NCI-H526 treated with DMSO at 0.1 percent for 48 hours (cell line): ENCODE measurements around the gene PRAMEF9.
"Not testable (repeated sequence)": the region's sequence is repeated elsewhere in the genome, so short reads cannot be mapped to it uniquely, and the experiment has no call there.

Experiments used
- DNase-seq: peaks from one replicate; lab custom pipeline; 2025; lab: John Stamatoyannopoulos, UW

PRAMEF9 gene

DNA sequence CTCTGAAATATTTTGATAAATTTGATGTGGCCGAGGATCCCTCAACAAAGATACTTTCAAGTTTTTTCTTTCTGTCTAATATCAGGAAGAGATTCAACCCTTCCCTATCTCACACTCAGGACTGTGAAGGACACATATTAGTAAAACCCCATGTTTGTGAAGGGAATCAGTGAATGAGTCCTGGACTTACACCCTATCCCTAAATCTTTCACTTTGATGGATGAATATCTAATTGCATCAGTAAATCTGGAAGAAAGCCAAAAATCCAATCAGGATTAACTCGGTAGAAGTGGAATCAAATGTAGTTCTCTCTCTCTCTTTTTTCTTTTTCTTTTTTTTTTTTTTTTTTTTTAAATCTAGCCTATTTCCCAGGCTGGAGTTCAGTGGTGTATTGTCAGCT lies at the start of gene PRAMEF9:
Gene PRAMEF9 (plus strand): TSS at position 301 of the 400 bp plus-strand sequence. CDS start 3,433 bp downstream, outside the sequence.
- not testable (repeated sequence) for DNase-seq

DNA sequence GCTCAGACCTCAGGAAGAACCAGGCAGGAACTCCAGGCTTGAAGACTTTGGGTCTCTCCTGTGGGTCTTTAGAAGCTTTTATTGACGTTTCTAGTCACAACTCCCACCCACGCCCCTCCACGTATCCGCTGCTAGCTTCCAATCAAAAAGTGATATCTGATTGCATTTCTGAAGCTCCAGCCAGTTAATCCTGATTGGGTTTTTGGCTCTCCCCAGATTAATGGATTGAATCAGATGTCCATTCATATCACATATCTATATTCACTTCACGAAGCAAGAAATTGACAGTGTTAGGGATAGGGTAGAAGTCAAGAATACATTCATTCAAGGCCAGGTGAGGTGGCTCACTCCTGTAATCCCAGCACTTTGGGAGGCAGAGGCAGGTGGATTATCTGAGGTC lies 15.7 kb upstream of the PRAMEF9 start, which contains the start of gene PRAMEF26:
Gene PRAMEF26 (minus strand): TSS at position 101 of the 400 bp plus-strand sequence. CDS start 2,914 bp downstream, outside the sequence.
- not testable (repeated sequence) for DNase-seq

DNA sequence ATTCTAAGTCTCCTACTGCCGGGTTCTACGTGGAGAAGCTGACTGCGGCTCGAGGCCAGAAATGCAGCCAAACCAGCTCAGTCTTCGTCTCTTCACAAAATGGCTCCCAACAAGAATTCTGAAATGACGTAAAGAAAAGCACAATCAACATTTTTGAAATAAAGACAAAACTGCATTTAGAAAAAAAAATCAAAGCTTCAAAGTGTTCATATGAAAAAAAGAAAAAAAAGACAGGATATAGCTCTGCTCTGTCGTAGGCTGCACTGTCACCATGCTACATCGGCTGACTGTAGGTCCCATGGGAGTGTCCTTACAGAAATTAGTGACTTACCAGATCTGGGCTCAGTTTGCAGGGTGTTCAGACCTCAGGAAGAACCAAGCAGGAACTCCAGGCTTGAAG lies 6.1 kb upstream of the PRAMEF9 start, which contains the start of gene HNRNPCL4:
Gene HNRNPCL4 (minus strand): TSS at position 101 of the 400 bp plus-strand sequence. CDS start 164 bp downstream, outside the sequence.
- not testable (repeated sequence) for DNase-seq

DNA sequence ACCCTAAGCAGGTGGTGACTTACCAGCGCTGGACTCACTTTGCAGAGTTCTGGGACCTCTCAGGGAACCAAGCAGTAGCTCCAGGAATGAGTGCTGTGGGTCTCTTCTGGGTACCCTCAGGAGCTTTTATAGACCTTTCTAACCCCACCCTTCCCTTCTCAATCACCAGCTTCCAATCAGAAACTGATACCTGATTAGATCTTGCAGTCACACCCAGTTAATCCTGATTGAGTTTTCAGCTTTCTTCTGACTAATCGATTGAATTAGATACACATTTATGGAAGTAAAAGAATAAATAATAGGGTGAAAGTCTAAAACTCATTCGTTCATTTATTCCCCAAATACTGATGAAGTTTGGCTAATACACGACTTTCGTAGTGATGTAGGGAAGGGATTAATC lies 29.7 kb downstream of the PRAMEF9 start, which contains the start of gene PRAMEF13:
Gene PRAMEF13 (minus strand): TSS at position 101 of the 400 bp plus-strand sequence. CDS start 1,820 bp downstream, outside the sequence.
- not testable (repeated sequence) for DNase-seq

DNA sequence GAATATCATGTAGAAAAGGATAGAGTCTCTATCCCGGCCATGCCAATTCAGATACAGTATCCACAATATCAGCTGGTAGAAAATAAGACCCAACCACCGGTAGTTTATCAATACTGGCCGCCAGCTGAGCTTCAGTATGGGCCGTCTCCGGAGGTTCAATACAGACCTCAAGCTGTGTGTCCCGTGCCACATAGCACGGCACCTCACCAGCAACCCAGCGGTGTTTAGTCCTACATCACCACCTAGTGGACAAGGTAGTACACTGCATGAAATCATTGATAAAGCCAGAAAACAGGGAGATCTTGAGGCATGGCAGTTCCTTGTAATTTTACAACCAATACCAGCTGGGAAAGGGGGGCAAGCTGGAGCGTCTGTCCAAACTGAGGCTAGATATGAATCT lies 37.1 kb downstream of the PRAMEF9 start:
- not testable (repeated sequence) for DNase-seq

DNA sequence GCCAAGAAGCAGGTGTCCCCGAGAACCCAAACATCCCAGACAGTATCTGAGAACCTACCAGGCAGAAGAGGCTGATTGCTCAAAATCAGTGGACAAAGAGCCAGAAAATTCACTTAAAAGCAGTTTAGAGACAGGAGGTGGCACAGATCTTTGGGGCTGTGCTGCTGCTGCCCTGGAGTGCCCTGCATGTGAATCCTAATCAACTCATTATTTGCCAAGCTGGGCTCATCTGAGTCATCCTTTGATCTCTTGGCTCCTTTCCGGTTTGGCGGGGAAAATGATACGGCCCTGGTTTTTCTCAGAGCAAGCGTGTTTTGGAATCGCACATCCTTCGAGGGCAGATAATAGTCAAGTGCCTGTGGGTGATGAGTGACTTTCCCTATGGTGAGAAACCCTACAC lies 45.0 kb downstream of the PRAMEF9 start:
- DNase-seq, result not testable (repeated sequence)

DNA sequence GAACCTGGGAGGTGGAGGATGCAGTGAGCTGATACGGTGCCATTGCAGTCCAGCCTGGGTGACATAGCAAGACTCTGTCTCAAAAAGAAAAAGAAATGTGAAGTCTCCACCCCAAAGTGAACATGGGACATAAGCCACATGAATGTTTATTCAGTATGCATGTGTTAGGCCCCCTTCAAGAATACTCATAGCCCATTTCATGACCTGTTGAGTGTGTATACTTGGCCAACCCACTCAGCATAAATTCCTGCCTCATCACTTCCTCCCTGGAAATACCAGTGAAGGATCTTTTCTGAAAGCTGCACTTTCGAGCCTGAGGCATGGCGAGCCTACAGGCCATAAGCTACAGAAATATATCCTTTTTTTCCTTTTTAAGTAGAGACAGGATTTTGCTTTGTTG lies 47.6 kb downstream of the PRAMEF9 start:
- DNase-seq, result not testable (repeated sequence)

DNA sequence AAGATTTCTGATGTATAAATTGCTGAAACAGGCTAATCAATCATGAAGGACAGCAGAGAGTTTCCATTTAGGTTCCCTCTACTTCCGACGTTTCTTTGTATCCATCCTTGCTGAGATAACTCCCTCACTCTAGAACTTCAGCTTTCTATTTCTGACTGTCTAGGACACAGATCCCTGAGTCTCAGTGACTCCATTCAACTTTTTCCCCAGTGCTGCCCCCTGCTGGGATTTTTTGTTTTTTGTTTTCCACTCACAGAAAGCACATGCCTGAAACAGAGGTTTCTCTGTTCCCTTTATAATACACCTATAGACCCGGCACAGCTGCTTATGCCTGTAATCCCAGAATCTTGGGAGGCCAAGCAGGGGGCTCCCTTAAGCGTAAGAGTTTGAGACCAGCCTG lies 51.1 kb downstream of the PRAMEF9 start:
- not testable (repeated sequence) for DNase-seq

DNA sequence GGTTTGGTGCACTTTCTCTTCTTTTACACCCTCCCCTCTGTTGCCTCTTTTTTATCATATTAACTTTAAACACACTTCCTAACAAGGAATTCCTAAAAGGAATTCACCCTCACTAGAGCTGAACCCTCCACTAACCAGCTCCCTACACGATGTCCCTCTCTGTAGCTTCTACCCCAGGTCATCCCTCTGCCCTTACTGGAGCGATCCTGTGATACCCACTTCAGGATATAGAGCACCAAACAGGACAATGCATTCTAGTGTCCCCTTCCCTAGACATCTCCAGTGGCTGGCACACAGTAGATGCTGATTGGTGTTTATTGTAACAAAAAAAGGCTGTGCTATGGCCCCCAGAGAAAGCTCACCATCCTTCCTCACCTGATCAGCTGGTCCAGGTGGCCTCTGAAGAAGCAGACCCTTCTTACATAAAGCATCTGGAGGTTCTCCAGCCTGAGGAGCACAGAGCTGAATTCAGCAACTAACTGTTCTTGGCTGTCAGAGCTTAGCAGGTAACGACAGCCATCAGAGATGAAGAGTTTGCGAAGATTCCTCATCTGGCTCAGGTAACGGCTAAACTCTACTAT lies 52.9 kb downstream of the PRAMEF9 start:
- DNase-seq, result no peak

DNA sequence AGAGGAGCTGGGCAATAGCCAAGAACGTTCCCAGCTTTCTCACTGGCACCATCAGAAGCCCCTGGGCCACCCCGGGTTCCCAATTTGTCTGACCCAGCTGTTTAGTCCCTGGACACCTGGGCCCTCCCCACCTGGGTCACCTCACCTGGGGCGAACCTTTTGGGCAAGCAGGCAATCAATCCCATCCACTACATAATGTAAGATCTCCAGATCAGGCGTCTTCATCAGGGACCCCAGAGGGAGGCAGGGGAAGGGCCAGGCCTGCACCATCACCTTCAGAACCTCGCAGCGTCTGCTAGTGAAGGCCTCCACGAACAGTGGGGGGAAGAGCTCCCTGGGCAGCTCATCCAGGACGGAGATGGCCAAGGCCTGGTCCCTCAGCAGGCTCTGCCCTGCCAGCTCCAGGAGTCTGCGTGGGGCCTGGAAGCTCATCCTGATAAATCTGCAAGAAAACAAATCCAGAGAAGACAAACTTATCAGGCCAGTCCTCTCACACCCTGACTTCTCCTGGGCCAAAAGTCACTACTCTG lies 54.1 kb downstream of the PRAMEF9 start, which contains the start of gene PRAMEF18:
Gene PRAMEF18 (minus strand): TSS at position 480 of the 530 bp plus-strand sequence. CDS start 48 bp downstream, at position 432.
- DNase-seq, result not testable (repeated sequence)

DNA sequence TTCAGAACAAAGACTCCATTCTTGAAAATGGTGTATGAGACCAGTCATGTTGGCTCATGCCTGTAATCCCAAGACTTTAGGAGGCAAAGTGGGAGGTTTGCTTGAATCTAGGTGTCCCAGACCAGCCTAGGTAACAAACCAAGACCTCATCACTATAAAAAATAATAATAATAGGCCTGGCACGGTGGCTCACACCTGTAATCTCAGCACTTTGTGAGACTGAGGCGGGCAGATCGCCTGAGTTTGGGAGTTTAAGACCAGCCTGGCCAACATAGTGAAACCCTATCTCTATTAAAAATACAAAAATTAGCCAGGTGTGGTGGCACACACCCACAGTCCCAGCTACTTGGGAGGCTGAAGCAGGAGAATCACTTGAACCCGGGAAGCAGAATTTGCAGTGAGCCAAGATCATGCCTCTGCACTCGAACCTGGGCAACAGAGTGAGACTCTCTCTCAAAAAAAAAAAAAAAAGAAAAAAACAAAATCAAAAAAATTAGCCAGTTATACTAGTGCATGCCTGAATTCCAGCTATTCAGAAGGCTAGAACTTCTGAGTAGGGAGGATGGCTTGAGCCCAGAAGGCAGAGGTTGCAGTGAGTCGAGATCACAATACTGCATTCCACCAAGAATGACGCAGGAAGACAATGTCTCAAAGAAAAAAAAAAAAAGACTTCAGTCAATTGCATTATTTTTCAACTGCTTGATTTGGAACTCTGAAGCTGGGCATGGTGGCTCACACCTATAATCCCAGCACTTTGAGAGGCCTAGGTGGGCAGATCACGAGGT lies 55.8 kb downstream of the PRAMEF9 start:
- DNase-seq, result not testable (repeated sequence)

DNA sequence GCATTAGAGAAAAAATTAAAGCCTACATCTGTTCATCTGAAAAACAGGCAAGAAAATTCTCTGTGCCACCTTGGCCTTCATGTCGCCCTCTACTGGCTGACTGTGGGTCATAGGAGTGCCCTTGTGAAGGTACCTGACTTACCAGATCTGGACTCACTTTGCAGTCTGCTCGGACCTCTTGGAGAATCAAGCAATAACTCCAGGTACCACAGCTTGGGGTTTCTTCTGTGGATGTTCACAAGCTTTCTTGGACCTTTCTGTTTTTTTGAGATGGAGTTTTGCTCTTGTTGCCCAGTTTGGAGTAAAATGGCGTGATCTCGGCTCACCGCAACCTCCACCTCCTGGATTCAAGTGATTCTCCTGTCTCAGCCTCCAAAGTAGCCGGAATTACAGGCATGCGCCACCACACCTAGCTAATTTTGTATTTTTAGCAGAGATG lies 56.7 kb downstream of the PRAMEF9 start:
- no peak for DNase-seq
